Pons (tissue), 1 donor: Measurements from ENCODE around the gene MMP8.
A peak's percentile ranks its signal among the peaks of the same experiment; 100 is the strongest.
"Not testable (repeated sequence)": the region's sequence is repeated elsewhere in the genome, so short reads cannot be mapped to it uniquely, and the experiment has no call there.

Source experiments
- DNase-seq: peaks from one replicate; pipeline ENCODE4 v3.0.0-alpha.2; 2016; ENCODE audit warnings: low spot score

The MMP8 gene

DNA sequence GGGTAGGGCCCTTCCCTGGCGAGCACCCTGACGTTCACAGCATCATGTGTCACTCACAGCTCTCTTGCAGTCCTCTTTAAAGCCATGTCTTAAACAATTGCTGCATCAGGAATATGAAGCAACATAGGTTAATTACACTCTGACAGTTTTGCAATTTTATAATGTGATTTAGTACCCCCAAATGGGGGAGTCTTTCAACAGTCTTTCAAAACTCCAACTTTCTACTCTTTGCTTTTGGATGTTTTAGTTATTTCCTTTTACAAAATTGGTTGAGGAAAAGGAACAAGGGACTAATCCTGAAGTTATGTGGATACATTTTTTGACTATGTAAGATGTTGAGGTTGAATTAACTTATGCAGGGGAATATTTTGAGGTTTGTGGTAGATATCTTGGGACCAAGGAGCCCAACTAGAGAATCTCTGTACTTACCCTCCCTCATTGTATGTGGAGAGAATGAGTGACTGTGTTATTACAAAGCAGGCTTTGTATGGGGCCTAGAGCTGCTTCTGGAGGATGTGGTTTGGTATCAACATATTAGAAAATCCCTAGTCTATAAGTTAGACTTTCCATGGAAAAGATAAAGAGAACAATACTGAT is at the start of gene MMP8:
Gene MMP8 (minus strand): TSS at position 51 of the 597 bp plus-strand sequence. CDS start 99 bp downstream, outside the sequence.
- DNase-seq: peak; percentile 76

DNA sequence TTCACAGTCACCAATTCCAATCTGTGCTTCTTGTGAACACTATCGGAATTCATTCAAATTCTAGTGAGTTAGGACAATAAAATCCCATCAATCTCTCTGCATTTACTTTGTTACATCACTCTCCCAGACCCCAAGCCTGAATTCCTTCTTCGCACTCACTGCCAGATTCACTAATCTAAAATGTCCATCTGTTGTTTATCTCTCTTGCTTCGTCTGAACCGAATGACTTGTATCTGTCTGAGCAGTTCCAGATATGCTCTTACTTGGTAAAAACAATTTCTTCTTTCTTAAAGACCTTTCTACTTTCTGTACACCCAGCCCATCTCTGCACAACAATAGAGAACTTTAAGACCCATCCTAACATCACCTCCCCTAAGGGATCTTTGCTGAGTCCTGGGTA is 48.6 kb upstream of the MMP8 start:
- no peak for DNase-seq

DNA sequence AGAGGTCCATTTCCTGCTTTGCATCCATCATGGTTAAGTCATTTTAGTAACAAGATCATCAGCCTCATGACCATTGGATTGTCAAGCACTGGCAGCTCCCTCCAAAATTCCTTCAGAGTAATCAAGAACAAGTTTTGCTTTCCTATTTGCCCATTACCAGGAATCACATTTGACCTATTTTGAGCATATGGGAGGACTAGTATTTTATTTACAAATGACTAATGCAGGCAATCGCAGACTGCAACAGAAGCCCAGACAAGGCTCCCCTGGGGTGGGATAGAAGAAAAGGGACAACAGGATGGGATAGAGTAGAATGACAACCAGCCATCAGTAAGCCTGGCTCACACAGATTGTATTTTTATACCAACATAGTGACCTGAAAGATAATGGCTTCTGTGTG is 46.6 kb upstream of the MMP8 start:
- DNase-seq: no peak

- no peak for DNase-seq
Observed at GRCh38 chr11:102770191-102770590, 45.4 kb upstream of the MMP8 start.

DNA sequence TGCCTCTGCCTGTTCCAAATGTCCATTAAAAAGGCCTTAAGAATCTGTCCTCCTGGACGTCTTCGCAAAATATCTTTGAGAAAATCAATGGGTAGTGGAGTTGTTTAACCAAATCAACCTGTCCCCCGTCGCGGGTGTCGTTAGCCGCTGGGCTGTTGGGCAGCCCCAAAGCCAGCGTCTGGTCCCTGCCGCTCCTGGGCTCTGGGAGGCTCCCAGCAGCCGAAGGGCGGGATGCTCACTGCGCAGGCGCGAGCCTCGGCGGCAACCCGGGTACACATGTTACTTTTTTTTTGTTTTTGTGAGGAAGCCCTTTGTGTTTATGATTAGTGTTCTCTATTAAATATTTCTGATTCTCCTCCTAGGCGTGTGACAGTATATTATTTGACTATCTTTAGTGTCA is 43.0 kb upstream of the MMP8 start:
- no peak for DNase-seq

DNA sequence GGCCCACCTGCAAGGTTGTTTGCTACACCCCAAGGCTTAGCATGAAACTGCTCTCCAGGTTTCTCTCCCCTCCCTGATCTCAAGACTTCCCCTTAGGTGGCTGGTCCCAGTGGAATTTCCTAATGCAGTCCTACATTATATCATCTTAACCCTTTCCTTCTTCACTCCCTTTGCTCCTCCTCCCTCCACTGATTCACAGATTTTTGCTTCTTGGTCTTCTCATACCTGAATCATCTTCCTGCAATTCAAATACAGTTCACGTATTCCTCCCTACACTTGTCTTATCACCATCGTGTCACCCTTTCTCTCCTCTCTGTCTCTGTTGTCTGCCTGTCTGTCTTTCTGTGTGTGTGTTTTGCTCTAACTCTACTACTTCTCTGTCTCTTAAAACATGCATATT is 38.7 kb upstream of the MMP8 start:
- DNase-seq: no peak

DNA sequence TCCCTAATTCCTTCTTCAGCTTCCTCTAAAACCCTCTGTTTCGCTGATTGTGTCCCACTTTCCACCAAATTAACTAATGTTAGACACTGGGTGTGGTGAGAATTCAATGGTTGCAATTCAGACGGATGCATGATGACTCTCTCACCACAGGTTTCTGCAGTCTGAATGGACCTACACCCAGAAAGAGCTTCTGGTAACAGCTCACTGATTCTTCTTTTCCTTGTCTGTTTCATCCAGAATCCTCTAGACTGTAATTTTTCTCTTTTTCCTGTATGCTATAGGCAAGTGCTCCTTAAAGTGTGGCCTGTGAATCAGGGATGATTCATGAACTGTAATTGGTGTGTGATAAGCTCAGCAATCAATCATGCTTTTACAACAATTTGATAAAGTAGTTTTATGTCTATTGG is 37.6 kb upstream of the MMP8 start:
- DNase-seq: no peak

DNA sequence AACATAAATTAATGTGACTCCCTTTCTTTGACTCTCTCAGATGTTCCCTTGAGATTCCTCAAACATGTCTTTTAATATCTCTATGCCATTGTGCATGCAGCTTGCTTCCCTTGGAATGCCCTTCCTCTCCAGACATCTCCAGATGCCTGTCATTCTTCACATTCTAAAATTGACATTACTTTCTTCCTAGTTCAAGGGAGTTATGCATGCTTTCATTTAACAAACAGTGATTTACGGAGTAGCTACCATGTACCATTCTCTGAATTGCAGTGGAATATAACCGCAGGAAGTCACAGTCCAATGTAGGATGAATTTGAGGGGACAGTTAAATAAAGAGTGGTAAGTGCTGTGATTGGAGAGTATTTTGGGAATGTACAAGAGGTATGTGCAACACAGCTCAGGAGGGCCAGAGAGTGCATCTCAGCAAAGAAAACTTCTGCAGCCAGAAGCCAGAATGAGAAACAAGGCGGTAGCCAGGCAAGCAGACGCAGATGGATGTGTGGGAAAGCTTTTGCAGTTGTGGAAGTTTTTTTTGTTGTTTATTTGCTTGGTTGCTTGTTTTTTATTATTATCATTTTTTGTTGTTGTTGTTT is 37.0 kb upstream of the MMP8 start:
- no peak for DNase-seq

DNA sequence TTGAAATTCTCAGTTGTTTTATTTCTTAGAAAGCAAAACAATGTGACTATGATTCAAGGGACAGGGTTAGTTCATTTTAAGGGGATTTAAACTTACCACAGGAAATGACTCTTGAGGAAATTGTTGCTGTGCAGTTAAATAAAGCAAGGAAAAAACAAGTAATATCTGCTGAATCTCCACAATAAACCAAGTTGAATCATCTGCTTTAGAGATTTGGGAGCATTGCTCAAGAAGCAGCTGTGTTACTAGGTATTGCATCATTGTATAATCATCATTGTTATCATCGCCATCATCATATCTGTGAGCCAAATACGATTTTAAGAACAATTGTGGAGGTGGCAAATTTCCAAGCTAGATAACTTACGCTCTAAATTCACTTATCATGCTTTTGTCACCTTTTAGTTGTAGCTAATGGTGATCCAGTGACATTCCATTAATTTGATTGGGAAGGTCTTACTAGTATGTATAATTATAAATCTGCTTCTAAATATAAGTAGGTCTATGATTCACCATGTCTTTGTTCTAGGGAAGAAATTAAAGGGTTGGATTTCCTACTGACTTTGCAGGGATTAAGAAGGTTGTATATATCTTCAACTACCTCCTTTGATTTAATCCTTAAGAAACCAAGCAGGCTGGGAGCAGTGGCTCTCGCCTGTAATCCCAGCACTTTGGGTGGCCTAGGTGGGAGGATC is 35.7 kb upstream of the MMP8 start:
- DNase-seq: no peak

DNA sequence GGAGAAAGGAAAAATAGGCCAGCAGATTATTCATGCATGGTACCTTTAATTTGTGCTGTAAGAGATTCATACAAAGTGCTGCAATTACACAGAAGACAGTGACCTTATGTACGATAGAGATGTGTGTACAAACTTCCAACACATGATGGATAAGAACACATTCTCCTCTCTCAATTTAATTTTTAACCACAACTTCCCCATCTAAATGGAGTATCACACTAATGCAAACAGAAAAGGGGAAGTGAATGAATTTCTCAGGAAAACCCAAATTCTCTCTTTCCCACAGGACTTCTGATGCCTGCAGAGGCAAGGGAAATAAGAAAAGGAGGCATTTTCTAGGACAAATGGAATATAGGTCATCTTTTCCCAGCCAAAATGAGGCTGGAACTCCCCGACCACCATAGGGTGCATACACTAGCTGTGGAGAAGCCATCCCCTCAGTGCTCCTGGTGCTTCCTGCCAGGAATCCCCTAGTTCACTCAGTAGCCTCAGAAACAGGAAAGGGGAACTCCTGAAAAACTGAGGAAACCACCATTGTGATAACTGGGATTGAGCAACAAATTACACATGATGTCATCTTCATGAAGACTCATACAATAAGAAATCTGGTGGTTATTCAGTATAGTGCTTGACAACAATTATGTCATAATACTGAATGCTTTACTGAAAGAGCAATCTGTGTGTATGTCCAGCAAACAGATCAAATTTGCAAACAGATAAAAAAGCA is 33.2 kb upstream of the MMP8 start:
- DNase-seq: no peak

DNA sequence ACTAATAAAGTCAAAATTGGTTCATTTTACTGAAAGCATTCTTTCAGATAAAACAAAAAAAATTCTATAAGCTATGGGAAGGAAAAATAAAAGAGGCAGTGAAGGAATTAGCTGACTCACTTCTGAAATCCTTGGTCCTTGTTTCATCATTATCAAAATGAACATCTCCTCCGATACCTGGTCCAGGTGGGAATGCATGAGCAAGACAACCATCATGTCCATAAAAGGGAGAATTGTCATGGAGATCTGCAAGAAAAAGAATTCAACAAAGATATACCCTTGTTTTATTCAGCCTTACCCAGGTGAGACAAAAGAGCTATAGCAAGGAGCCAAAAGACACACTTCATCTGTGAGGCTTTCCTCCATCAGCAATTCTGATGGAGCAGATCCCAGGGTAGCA is 28.5 kb upstream of the MMP8 start:
- no peak for DNase-seq

GRCh38 chr11:102751673-102752072 is 26.9 kb upstream of the MMP8 start:
- DNase-seq: no peak

DNA sequence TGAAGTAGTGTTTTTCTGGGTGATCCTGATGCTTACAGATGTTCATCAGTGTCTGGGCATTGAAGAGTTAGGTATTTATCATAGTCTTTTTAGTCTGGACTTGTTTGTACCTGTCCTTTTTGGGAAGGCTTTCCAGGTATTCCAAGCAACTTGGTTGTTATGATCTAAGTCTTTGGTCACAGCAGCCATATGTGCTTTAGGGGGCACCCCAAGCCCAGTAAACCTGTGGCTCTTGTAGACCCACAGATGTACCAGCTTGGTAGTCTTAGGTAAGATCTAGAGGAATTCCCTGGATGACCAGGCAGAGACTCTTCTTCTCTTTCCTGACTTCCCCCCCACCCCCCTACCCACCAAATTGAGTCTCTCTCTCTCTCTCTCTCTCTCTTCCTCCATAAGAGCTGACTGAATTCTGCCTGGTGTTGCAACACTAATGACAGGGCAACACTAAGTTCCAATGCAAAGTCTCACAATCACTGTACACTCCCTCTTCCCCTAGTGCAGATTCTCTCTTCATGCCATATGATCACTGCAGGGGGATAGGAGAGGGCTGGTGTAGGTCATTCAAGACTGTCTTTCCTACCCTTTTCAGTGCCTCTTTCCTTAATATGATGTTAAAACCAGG is 24.5 kb upstream of the MMP8 start:
- DNase-seq: no peak

DNA sequence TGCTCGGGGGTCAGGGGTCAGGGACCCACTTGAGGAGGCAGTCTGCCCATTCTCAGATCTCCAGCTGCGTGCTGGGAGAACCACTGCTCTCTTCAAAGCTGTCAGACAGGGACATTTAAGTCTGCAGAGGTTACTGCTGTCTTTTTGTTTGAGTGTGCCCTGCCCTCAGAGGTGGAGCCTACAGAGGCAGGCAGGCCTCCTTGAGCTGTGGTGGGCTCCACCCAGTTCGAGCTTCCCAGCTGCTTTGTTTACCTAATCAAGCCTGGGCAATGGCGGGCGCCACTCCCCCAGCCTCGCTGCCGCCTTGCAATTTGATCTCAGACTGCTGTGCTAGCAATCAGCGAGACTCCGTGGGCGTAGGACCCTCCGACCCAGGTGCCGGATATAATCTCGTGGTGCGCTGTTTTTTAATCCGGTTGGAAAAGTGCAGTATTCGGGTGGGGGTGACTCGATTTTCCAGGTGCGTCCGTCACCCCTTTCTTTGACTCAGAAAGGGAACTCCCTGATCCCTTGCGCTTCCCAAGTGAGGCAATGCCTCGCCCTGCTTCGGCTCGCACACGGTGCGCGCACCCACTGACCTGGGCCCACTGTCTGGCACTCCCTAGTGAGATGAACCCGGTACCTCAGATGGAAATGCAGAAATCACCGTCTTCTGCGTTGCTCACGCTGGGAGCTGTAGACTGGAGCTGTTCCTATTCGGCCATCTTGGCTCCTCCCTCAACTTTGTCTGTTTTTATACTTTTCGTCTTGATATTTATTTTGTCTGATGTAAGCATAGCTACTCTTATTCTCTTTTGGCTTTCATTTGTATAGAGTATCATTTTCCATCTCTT is 22.2 kb upstream of the MMP8 start:
- not testable (repeated sequence) for DNase-seq

GRCh38 chr11:102734650-102735049 is 9.9 kb upstream of the MMP8 start:
- no peak for DNase-seq

DNA sequence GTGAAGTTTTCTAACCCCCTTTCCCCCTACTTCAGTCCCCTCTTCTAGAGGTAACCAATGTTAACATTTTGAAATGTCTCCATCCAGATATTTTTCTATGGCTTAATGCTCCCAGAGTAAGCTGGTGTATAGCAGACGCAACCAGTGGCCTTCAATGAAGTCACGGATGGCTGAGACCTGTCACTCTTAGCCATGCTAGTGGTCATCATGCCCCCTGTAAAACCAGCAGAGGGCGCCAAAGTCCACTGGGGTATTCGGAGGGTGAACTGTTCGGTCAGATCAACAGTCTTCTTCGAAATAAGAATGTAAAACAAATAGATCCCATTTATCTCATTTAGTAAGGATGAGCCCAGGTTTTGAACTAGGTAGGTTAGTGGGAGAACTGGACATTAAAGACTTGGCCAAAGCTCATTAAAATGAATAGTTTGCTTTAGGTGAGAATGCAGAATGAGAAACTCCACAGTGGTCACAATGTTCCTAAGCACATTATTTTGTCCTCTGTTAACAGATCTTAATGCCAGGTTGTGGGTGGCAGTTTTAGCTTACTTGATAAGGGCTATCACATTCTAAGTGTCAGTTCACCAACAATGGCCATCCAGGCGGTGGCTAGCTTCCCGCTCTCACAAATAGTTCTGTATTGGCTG is 8.6 kb upstream of the MMP8 start:
- no peak for DNase-seq

- not testable (repeated sequence) for DNase-seq
Observed at GRCh38 chr11:102730944-102731343, 6.2 kb upstream of the MMP8 start.

- DNase-seq: no peak
Observed at GRCh38 chr11:102729849-102730815, 5.4 kb upstream of the MMP8 start.

DNA sequence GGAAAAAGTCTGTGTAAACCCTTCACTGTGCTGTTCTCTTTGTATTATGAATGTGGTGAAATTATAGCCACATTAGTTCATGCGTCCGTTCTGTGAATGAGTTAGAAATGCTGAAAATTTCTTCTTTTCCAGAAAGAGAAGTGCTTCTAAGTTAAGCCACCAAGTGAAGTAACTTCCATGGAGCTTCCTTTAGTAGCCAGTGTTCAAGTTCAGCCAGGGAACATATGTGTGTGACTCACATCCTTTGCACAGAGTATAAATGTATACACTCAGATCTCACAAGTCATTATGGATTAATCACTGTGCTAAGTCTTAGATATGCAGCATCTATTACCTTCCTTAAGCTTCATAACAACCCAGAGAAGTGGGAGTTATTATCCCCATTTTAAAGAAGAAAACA is 3.1 kb upstream of the MMP8 start:
- no peak for DNase-seq

GRCh38 chr11:102722821-102723220 is 1.9 kb downstream of the MMP8 start:
- DNase-seq: no peak
